ENCODE measurements around the gene SORBS1. TPM values are rescaled to one million over a fixed set of nuclear protein-coding genes. Genes with fewer than 3 reads are reported as not detected.

The SORBS1 gene
- total and polyA plus RNA-seq, 2 of the 13 experiments (the other 11 are each of a cell fraction or from before 2014, with no cell fraction given), result 16.8 to 39.8 TPM

DNA sequence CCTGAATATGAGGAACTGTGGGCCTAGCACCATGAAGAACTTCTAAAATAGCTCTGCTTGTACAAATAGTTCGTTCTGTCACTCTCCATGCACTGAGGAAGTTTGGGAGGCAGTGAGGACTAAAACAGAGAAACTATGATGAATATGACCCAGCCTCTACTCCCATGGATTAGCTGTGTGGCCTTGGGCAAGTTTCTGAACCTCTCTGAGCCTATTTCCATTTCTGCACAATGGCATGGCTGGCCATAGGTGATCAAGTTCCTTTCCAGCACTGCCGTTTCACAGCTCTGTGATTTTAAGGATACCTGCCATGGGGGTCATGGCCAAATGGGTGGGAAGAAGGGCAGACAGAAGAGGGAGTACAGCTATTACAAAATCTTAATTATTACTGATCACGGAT is 57.6 kb downstream of the SORBS1 start:
- no peak for ATAC-seq
- BruUV-seq (replicated peaks), result no TSS peak
- no peaks in the 10 kb centered on the region for H3K9me3 ChIP-seq (ENCODE audit: low read length)
- peak overlapping the region; percentile 6; the same call in 1 of the 2 replicates for H3K4me2 ChIP-seq (ENCODE audit: low read depth, low read length)
- in situ Hi-C loops (cut with HindIII; ENCODE audit: extremely low pct_ligation_motif_present, low pct_unique_long_range_greater_than_20kb) (no loop called here), intact Hi-C loops (cut with micrococcal nuclease; ENCODE audit: unreplicated experiment) (loop anchor here (2.0 to 5.0 kb wide), 2 partner anchors 57 to 99 kb away; partner anchors contain the start of gene SORBS1)
- no peak overlapping the region for H3K4me3 ChIP-seq (replicated peaks in 1 of 3; ENCODE audit: insufficient read depth in 1 of 3, low read depth in 2 of 3, low read length in 3 of 3)
- no peak overlapping the region for H2AFZ ChIP-seq (ENCODE audit: low read length)
- no peak overlapping the region for H3K9ac ChIP-seq (ENCODE audit: insufficient read depth, low read depth, low read length)
- no peaks in the 10 kb centered on the region for H3K36me3 ChIP-seq (replicated peaks in 1 of 2; ENCODE audit: control insufficient read depth in 1 of 2, insufficient read depth in 2 of 2, low read length in 2 of 2)
- no peak for DNase-seq (ENCODE audit: low spot score)
- H3K27ac ChIP-seq (ENCODE audit: extremely low read length, insufficient read depth, low read length), result no peak overlapping the region
- ChIA-PET CTCF (ENCODE audit: low intra/inter-chr PET ratio, low total read pairs) (no interaction called here), POLR2A (interaction anchor here (0.7 kb wide), 1 partner anchor 10 kb away, joined by 3 read pairs; no protein-coding TSS in a partner anchor)
- FAIRE-seq, result no peak
- peaks cover 56% of the 10 kb centered on the region for H3K79me2 ChIP-seq (ENCODE audit: insufficient read depth, low read length)
- no peak for TF ChIP-seq ZNF788 (CRISPR knock-in tag; IDR thresholded peaks at IDR 0.05; ENCODE audit: borderline replicate concordance)
- TF ChIP-seq ZNF768 (CRISPR knock-in tag; IDR thresholded peaks at IDR 0.05), result peak; percentile 87; the same call in 1 of the 2 replicates
- TF ChIP-seq ZMYM3 (CRISPR knock-in tag; IDR thresholded peaks at IDR 0.05), result peak; percentile 52; the same call in 1 of the 2 replicates
- no peaks in the 10 kb centered on the region for H3K27me3 ChIP-seq (ENCODE audit: control insufficient read depth in 1 of 2, insufficient read depth in 2 of 2, low read length in 2 of 2)
- peaks cover 81% of the 10 kb centered on the region for H3K4me1 ChIP-seq (ENCODE audit: insufficient read depth, low read length)
- WGBS (ENCODE audit: low lambda C conversion rate), result 85% methylated on average over 3 of the region's 3 CpGs
- no peaks in the 10 kb centered on the region for H4K20me1 ChIP-seq (ENCODE audit: insufficient read depth, low read length)

GRCh38 chr10:95503001-95503400 is 58.2 kb downstream of the SORBS1 start:
- H3K79me2 ChIP-seq (ENCODE audit: insufficient read depth, low read length), result peaks cover 56% of the 10 kb centered on the region
- no peak overlapping the region for H3K9ac ChIP-seq (ENCODE audit: insufficient read depth, low read depth, low read length)
- FAIRE-seq (peak; percentile 26), DNase-seq (ENCODE audit: low spot score) (peak; percentile 64), ATAC-seq (peak; percentile 64)
- in situ Hi-C loops (cut with HindIII; ENCODE audit: extremely low pct_ligation_motif_present, low pct_unique_long_range_greater_than_20kb) (no loop called here), intact Hi-C loops (cut with micrococcal nuclease; ENCODE audit: unreplicated experiment) (loop anchor here (2.0 to 5.0 kb wide), 2 partner anchors 58 to 99 kb away; partner anchors contain the start of gene SORBS1)
- ChIA-PET POLR2A (interaction anchor here (0.7 kb wide), 1 partner anchor 10 kb away, joined by 3 read pairs; no protein-coding TSS in a partner anchor), CTCF (ENCODE audit: low intra/inter-chr PET ratio, low total read pairs) (no interaction called here)
- no TSS peak for BruUV-seq (replicated peaks)
- H3K27ac ChIP-seq (ENCODE audit: extremely low read length, insufficient read depth, low read length), result peak overlapping the region; percentile 70
- no peaks in the 10 kb centered on the region for H3K27me3 ChIP-seq (ENCODE audit: control insufficient read depth in 1 of 2, insufficient read depth in 2 of 2, low read length in 2 of 2)
- H3K4me2 ChIP-seq (ENCODE audit: low read depth, low read length), result peak overlapping the region; percentile 54; the same call in 1 of the 2 replicates
- H3K4me3 ChIP-seq (replicated peaks in 1 of 3; ENCODE audit: insufficient read depth in 1 of 3, low read depth in 2 of 3, low read length in 3 of 3), result no peak overlapping the region
- H3K9me3 ChIP-seq (ENCODE audit: low read length), result no peaks in the 10 kb centered on the region
- no peaks in the 10 kb centered on the region for H3K36me3 ChIP-seq (replicated peaks in 1 of 2; ENCODE audit: control insufficient read depth in 1 of 2, insufficient read depth in 2 of 2, low read length in 2 of 2)
- no peak overlapping the region for H2AFZ ChIP-seq (ENCODE audit: low read length)
- H4K20me1 ChIP-seq (ENCODE audit: insufficient read depth, low read length), result no peaks in the 10 kb centered on the region
- H3K4me1 ChIP-seq (ENCODE audit: insufficient read depth, low read length), result peaks cover 81% of the 10 kb centered on the region
- no peak for TF ChIP-seq EED (CRISPR knock-in tag; IDR thresholded peaks at IDR 0.05)
- TF ChIP-seq TGIF2 (CRISPR knock-in tag; IDR thresholded peaks at IDR 0.05), result peak; percentile 25; the same call in 1 of the 2 replicates
- no peak for TF ChIP-seq MED8 (CRISPR knock-in tag; IDR thresholded peaks at IDR 0.05; ENCODE audit: insufficient replicate concordance)
- TF ChIP-seq, protein P1, sequence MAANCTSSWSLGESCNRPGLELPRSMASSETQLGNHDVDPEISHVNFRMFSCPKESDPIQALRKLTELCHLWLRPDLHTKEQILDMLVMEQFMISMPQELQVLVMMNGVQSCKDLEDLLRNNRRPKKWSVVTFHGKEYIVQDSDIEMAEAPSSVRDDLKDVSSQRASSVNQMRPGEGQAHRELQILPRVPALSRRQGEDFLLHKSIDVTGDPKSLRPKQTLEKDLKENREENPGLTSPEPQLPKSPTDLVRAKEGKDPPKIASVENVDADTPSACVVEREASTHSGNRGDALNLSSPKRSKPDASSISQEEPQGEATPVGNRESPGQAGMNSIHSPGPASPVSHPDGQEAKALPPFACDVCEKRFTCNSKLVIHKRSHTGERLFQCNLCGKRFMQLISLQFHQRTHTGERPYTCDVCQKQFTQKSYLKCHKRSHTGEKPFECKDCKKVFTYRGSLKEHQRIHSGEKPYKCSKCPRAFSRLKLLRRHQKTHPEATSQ (CRISPR knock-in tag; IDR thresholded peaks at IDR 0.05; ENCODE audit: borderline replicate concordance), result no peak
- TF ChIP-seq, protein P2, sequence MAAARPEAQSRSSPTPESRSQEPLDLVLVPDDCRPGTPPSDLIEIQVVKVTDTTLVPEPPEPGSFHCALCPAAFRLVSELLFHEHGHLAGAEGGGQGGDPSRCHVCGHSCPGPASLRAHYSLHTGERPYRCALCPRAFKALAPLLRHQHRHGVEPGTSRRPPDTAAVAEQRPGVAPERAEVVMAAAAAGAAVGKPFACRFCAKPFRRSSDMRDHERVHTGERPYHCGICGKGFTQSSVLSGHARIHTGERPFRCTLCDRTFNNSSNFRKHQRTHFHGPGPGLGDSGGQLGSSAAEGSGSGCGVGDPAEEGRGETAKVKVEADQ (CRISPR knock-in tag; IDR thresholded peaks at IDR 0.05; ENCODE audit: borderline replicate concordance), result no peak
- no peak for TF ChIP-seq SOX6 (IDR thresholded peaks at IDR 0.05)
- no peak; the same call in 1 of the 2 replicates for TF ChIP-seq SOX6 (CRISPR knock-in tag; IDR thresholded peaks at IDR 0.05)
- no peak for TF ChIP-seq MAZ (IDR thresholded peaks at IDR 0.05; ENCODE audit: borderline replicate concordance, low read depth, low read length)
- TF ChIP-seq MAZ (CRISPR knock-in tag; IDR thresholded peaks at IDR 0.05; ENCODE audit: low read depth), result no peak
- TF ChIP-seq TFAP4 (IDR thresholded peaks at IDR 0.05; ENCODE audit: borderline replicate concordance, low read depth), result peak; percentile 59
- no peak for TF ChIP-seq TBL1XR1 (IDR thresholded peaks at IDR 0.05; ENCODE audit: borderline replicate concordance, low read length, partially characterized antibody)
- TF ChIP-seq NPAS2 (CRISPR knock-in tag; IDR thresholded peaks at IDR 0.05; ENCODE audit: borderline replicate concordance), result no peak
- peak; percentile 36 for TF ChIP-seq TEAD3 (CRISPR knock-in tag; optimal IDR thresholded peaks at IDR 0.05; ENCODE audit: borderline replicate concordance)
- TF ChIP-seq SOX5 (CRISPR knock-in tag; IDR thresholded peaks at IDR 0.05; ENCODE audit: borderline replicate concordance), result 0 out of 2 replicates have a peak, but pooled peaks have one; percentile 48
